ENCODE measurements around the gene CHI3L1. TPM values are rescaled to one million over a fixed set of nuclear protein-coding genes. Genes with fewer than 3 reads are reported as not detected.
"Not testable (repeated sequence)": the region's sequence is repeated elsewhere in the genome, so short reads cannot be mapped to it uniquely, and the experiment has no call there.

CHI3L1 gene
- total RNA-seq (2014; rRNA removed; shearing (Covaris generic)) (not detected in 2 replicates), total RNA-seq (2022) (not detected in 2 replicates), Bru-seq, nascent RNA (not detected), BruChase-seq, experiment 1, labeled RNA remaining after a 6-hour chase (not detected), BruChase-seq, experiment 2, labeled RNA remaining after a 2-hour chase (not detected)
- long read RNA-seq: 0 reads

- H4K20me1 ChIP-seq (ENCODE audit: insufficient read depth, low read length): no peaks in the 10 kb centered on the region
- CTCF ChIA-PET (ENCODE audit: unreplicated experiment): no interaction called here
- H2AFZ ChIP-seq (ENCODE audit: low read length): no peak within 1 kb of the TSS
- no peaks in the 10 kb centered on the region for H3K36me3 ChIP-seq (ENCODE audit: insufficient read depth, low read length)
- no peaks in the 10 kb centered on the region for H3K9me3 ChIP-seq (ENCODE audit: low read length)
- H3K4me2 ChIP-seq (ENCODE audit: low read length): no peak within 1 kb of the TSS
- H3K4me3 ChIP-seq (ENCODE audit: low read depth, low read length, poor library complexity, severe bottlenecking): no peak within 1 kb of the TSS
- no peak for DNase-seq (ENCODE audit: low spot score)
- intact Hi-C loops (cut with micrococcal nuclease; ENCODE audit: unreplicated experiment): no loop called here
- POLR2A ChIA-PET: interaction anchor here (0.7 kb wide), 1 partner anchor 138 kb away, joined by 3 read pairs; no protein-coding TSS in a partner anchor
- H3K27ac ChIP-seq (ENCODE audit: low read depth, low read length, poor library complexity, severe bottlenecking): no peak within 1 kb of the TSS
- BruUV-seq (replicated peaks): no TSS peak
- H3K79me2 ChIP-seq (ENCODE audit: insufficient read depth, low read depth, low read length): no peaks in the 10 kb centered on the region
- H3K9me2 ChIP-seq (ENCODE audit: insufficient read depth, low read length): no peaks in the 10 kb centered on the region
- no peaks in the 10 kb centered on the region for H3K4me1 ChIP-seq (ENCODE audit: insufficient read depth, low read length, poor library complexity, severe bottlenecking)
- TF ChIP-seq CTCF (conservative IDR thresholded peaks at IDR 0.05; ENCODE audit: low read length) (no peak), EZH2phosphoT487 (IDR thresholded peaks at IDR 0.05; ENCODE audit: borderline replicate concordance, low read depth, low read length) (no peak)
These were observed at the start of gene CHI3L1 for GRCh38 chr1:203186446-203187303. Gene CHI3L1 (minus strand): TSS chr1:203186704. CDS start chr1:203186623, 81 bp downstream.

- H3K9me3 ChIP-seq (ENCODE audit: low read length): 0 out of 2 replicates have a peak, but pooled peaks cover 15% of the 10 kb centered on the region
- H3K4me1 ChIP-seq (ENCODE audit: insufficient read depth, low read length, poor library complexity, severe bottlenecking); CTCF ChIA-PET (ENCODE audit: unreplicated experiment); H3K4me2 ChIP-seq (ENCODE audit: low read length); DNase-seq (ENCODE audit: low spot score); H3K27ac ChIP-seq (ENCODE audit: low read depth, low read length, poor library complexity, severe bottlenecking); H3K36me3 ChIP-seq (ENCODE audit: insufficient read depth, low read length); intact Hi-C loops (cut with micrococcal nuclease; ENCODE audit: unreplicated experiment); BruUV-seq (replicated peaks); H2AFZ ChIP-seq (ENCODE audit: low read length); H3K4me3 ChIP-seq (ENCODE audit: low read depth, low read length, poor library complexity, severe bottlenecking); H3K9me2 ChIP-seq (ENCODE audit: insufficient read depth, low read length); H3K79me2 ChIP-seq (ENCODE audit: insufficient read depth, low read depth, low read length); H4K20me1 ChIP-seq (ENCODE audit: insufficient read depth, low read length): not testable (repeated sequence)
- POLR2A ChIA-PET: interaction anchor here (0.5 kb wide), 1 partner anchor 1194 kb away, joined by 3 read pairs; no protein-coding TSS in a partner anchor
These were observed 48.4 kb upstream of the CHI3L1 start for GRCh38 chr1:203234901-203235300.

- Histone ChIP-seq H3K27ac (ENCODE audit: low read depth, low read length, poor library complexity, severe bottlenecking) (no peak within 1 kb of the TSS), H4K20me1 (ENCODE audit: insufficient read depth, low read length) (no peaks in the 10 kb centered on the region), H3K4me3 (ENCODE audit: low read depth, low read length, poor library complexity, severe bottlenecking) (no peak within 1 kb of the TSS), H3K4me2 (ENCODE audit: low read length) (no peak within 1 kb of the TSS), H2AFZ (ENCODE audit: low read length) (no peak within 1 kb of the TSS), H3K9me3 (ENCODE audit: low read length) (no peaks in the 10 kb centered on the region), H3K79me2 (ENCODE audit: insufficient read depth, low read depth, low read length) (no peaks in the 10 kb centered on the region), H3K9me2 (ENCODE audit: insufficient read depth, low read length) (no peaks in the 10 kb centered on the region), H3K36me3 (ENCODE audit: insufficient read depth, low read length) (no peaks in the 10 kb centered on the region), H3K4me1 (ENCODE audit: insufficient read depth, low read length, poor library complexity, severe bottlenecking) (no peaks in the 10 kb centered on the region)
- intact Hi-C loops (cut with micrococcal nuclease; ENCODE audit: unreplicated experiment): no loop called here
- TF ChIP-seq CTCF (conservative IDR thresholded peaks at IDR 0.05; ENCODE audit: low read length) (no peak), EZH2phosphoT487 (IDR thresholded peaks at IDR 0.05; ENCODE audit: borderline replicate concordance, low read depth, low read length) (no peak)
- ChIA-PET POLR2A (no interaction called here), CTCF (ENCODE audit: unreplicated experiment) (no interaction called here)
- no peak for DNase-seq (ENCODE audit: low spot score)
- no TSS peak for BruUV-seq (replicated peaks)
These were observed 43.1 kb upstream of the CHI3L1 start, which contains the start of gene CHIT1 for GRCh38 chr1:203229471-203230135. Gene CHIT1 (minus strand): TSS chr1:203229673. CDS start chr1:203229636, 37 bp downstream.
